ENCODE results near the gene CNN2. TPM values are rescaled to one million over a fixed set of nuclear protein-coding genes. Genes with fewer than 3 reads are reported as not detected.

Gene CNN2
- total and polyA plus RNA-seq, 4 donors: 10.1 to 38.4 (median 26.8) TPM

- H3K36me3 ChIP-seq (ENCODE audit: control insufficient read depth in 4 of 4, insufficient read depth in 3 of 4, low read depth in 1 of 4, low read length in 3 of 4): no peaks in the 10 kb centered on the region
- H3K27me3 ChIP-seq (ENCODE audit: control insufficient read depth in 4 of 4, insufficient read depth in 4 of 4, low read length in 3 of 4): no peaks in the 10 kb centered on the region
- H3K4me1 ChIP-seq (ENCODE audit: control insufficient read depth in 4 of 4, insufficient read depth in 4 of 4, low read length in 3 of 4): no peaks in the 10 kb centered on the region
- no peak overlapping the region for H3K4me3 ChIP-seq (ENCODE audit: low read depth in 1 of 3, low read length in 3 of 3)
- no peak overlapping the region for H3K27ac ChIP-seq (ENCODE audit: low read depth in 1 of 2, low read length in 2 of 2)
- DNase-seq (ENCODE audit: low spot score): no peak
- no peak overlapping the region for H3K9ac ChIP-seq (ENCODE audit: low read depth in 1 of 2, low read length in 2 of 2)
- 92% methylated on average over 5 of the region's 5 CpGs for WGBS
- H3K9me3 ChIP-seq (ENCODE audit: control insufficient read depth in 4 of 4, low read length in 3 of 4): peaks cover 0 to 6% (median 0%) of the 10 kb centered on the region in 4 donors
- TF ChIP-seq RXRA (IDR thresholded peaks at IDR 0.05) (no peak), YY1 (IDR thresholded peaks at IDR 0.05) (no peak), SP1 (IDR thresholded peaks at IDR 0.05) (no peak), GABPA (IDR thresholded peaks at IDR 0.05 in 1 of 2, conservative IDR thresholded peaks at IDR 0.05 in 1 of 2) (no peak), EGR1 (IDR thresholded peaks at IDR 0.05; ENCODE audit: low read depth in 2 of 2) (no peak)
- TF ChIP-seq, protein P1, sequence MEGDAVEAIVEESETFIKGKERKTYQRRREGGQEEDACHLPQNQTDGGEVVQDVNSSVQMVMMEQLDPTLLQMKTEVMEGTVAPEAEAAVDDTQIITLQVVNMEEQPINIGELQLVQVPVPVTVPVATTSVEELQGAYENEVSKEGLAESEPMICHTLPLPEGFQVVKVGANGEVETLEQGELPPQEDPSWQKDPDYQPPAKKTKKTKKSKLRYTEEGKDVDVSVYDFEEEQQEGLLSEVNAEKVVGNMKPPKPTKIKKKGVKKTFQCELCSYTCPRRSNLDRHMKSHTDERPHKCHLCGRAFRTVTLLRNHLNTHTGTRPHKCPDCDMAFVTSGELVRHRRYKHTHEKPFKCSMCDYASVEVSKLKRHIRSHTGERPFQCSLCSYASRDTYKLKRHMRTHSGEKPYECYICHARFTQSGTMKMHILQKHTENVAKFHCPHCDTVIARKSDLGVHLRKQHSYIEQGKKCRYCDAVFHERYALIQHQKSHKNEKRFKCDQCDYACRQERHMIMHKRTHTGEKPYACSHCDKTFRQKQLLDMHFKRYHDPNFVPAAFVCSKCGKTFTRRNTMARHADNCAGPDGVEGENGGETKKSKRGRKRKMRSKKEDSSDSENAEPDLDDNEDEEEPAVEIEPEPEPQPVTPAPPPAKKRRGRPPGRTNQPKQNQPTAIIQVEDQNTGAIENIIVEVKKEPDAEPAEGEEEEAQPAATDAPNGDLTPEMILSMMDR (IDR thresholded peaks at IDR 0.05; ENCODE audit: low read depth, low read length, missing input control): no peak
These were observed 26.1 kb downstream of the CNN2 start for GRCh38 chr19:1052349-1052975.

- Histone ChIP-seq H3K27ac (ENCODE audit: low read depth in 1 of 2, low read length in 2 of 2) (no peak overlapping the region), H3K4me1 (ENCODE audit: control insufficient read depth in 4 of 4, insufficient read depth in 4 of 4, low read length in 3 of 4) (no peaks in the 10 kb centered on the region), H3K4me3 (ENCODE audit: low read depth in 1 of 3, low read length in 3 of 3) (no peak overlapping the region), H3K9me3 (ENCODE audit: control insufficient read depth in 4 of 4, low read length in 3 of 4) (peaks cover 0 to 9% (median 0%) of the 10 kb centered on the region in 4 donors), H3K27me3 (ENCODE audit: control insufficient read depth in 4 of 4, insufficient read depth in 4 of 4, low read length in 3 of 4) (no peaks in the 10 kb centered on the region), H3K36me3 (ENCODE audit: control insufficient read depth in 4 of 4, insufficient read depth in 3 of 4, low read depth in 1 of 4, low read length in 3 of 4) (no peaks in the 10 kb centered on the region), H3K9ac (ENCODE audit: low read depth in 1 of 2, low read length in 2 of 2) (no peak overlapping the region)
- TF ChIP-seq SP1 (IDR thresholded peaks at IDR 0.05) (no peak), HNF4G (IDR thresholded peaks at IDR 0.05) (no peak), FOXA2 (IDR thresholded peaks at IDR 0.05) (no peak), YY1 (IDR thresholded peaks at IDR 0.05) (no peak), JUND (IDR thresholded peaks at IDR 0.05) (no peak), NR2F2 (IDR thresholded peaks at IDR 0.05) (no peak), TAF1 (conservative IDR thresholded peaks at IDR 0.05) (no peak), RXRA (IDR thresholded peaks at IDR 0.05) (no peak), ATF3 (IDR thresholded peaks at IDR 0.05) (no peak)
- TF ChIP-seq, protein P2, sequence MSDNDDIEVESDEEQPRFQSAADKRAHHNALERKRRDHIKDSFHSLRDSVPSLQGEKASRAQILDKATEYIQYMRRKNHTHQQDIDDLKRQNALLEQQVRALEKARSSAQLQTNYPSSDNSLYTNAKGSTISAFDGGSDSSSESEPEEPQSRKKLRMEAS (IDR thresholded peaks at IDR 0.05): no peak
- TF ChIP-seq, protein P3, sequence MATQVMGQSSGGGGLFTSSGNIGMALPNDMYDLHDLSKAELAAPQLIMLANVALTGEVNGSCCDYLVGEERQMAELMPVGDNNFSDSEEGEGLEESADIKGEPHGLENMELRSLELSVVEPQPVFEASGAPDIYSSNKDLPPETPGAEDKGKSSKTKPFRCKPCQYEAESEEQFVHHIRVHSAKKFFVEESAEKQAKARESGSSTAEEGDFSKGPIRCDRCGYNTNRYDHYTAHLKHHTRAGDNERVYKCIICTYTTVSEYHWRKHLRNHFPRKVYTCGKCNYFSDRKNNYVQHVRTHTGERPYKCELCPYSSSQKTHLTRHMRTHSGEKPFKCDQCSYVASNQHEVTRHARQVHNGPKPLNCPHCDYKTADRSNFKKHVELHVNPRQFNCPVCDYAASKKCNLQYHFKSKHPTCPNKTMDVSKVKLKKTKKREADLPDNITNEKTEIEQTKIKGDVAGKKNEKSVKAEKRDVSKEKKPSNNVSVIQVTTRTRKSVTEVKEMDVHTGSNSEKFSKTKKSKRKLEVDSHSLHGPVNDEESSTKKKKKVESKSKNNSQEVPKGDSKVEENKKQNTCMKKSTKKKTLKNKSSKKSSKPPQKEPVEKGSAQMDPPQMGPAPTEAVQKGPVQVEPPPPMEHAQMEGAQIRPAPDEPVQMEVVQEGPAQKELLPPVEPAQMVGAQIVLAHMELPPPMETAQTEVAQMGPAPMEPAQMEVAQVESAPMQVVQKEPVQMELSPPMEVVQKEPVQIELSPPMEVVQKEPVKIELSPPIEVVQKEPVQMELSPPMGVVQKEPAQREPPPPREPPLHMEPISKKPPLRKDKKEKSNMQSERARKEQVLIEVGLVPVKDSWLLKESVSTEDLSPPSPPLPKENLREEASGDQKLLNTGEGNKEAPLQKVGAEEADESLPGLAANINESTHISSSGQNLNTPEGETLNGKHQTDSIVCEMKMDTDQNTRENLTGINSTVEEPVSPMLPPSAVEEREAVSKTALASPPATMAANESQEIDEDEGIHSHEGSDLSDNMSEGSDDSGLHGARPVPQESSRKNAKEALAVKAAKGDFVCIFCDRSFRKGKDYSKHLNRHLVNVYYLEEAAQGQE (IDR thresholded peaks at IDR 0.05): no peak
- TF ChIP-seq, protein P1 (IDR thresholded peaks at IDR 0.05; ENCODE audit: low read depth, low read length, missing input control): no peak
- 96% methylated on average over 31 of the region's 31 CpGs for WGBS
- no peak for DNase-seq (ENCODE audit: low spot score)
These were observed 27.0 kb downstream of the CNN2 start for GRCh38 chr19:1053176-1054101.

Measured in liver (tissue), 9 donors.